GM19452 (cell line): ENCODE measurements around the gene MBNL1.

Experiments
- ATAC-seq: cut with Tn5 transposase; IDR thresholded peaks from one replicate; pipeline ENCODE4 v1.9.1; 2021; ENCODE audit not compliant: unreplicated experiment

The MBNL1 gene

GRCh38 chr3:152268555-152269055 lies at the start of gene MBNL1:
MBNL1 (plus strand) TSS chr3:152268929; CDS start chr3:152300194, 31,265 bp downstream.
- peak; percentile 64 for ATAC-seq

- ATAC-seq = no peak
Measured at GRCh38 chr3:152219216-152219615, 49.5 kb upstream of the MBNL1 start.

- no peak for ATAC-seq
Measured at GRCh38 chr3:152219769-152220255, 48.9 kb upstream of the MBNL1 start.

GRCh38 chr3:152222327-152222726 lies 46.4 kb upstream of the MBNL1 start:
- ATAC-seq = no peak

- ATAC-seq = no peak
Measured at GRCh38 chr3:152225201-152225600, 43.5 kb upstream of the MBNL1 start.

- no peak for ATAC-seq
Measured at GRCh38 chr3:152226176-152226575, 42.6 kb upstream of the MBNL1 start.

- no peak for ATAC-seq
Measured at GRCh38 chr3:152227027-152227426, 41.7 kb upstream of the MBNL1 start.

- no peak for ATAC-seq
Measured at GRCh38 chr3:152229692-152230091, 39.0 kb upstream of the MBNL1 start.

GRCh38 chr3:152230370-152230769 lies 38.4 kb upstream of the MBNL1 start:
- ATAC-seq = no peak

GRCh38 chr3:152232001-152232400 lies 36.7 kb upstream of the MBNL1 start:
- no peak for ATAC-seq

GRCh38 chr3:152232679-152233078 lies 36.0 kb upstream of the MBNL1 start:
- no peak for ATAC-seq

GRCh38 chr3:152234657-152235375 lies 33.9 kb upstream of the MBNL1 start:
- no peak for ATAC-seq

- peak; percentile 44 for ATAC-seq
Measured at GRCh38 chr3:152235709-152236298, 32.9 kb upstream of the MBNL1 start.

GRCh38 chr3:152236716-152237115 lies 32.0 kb upstream of the MBNL1 start:
- no peak for ATAC-seq

GRCh38 chr3:152241142-152242017 lies 27.3 kb upstream of the MBNL1 start:
- peak; percentile 62 for ATAC-seq

GRCh38 chr3:152243301-152243711 lies 25.4 kb upstream of the MBNL1 start:
- peak; percentile 51 for ATAC-seq

- peak; percentile 36 for ATAC-seq
Measured at GRCh38 chr3:152243721-152244516, 24.8 kb upstream of the MBNL1 start.

- no peak for ATAC-seq
Measured at GRCh38 chr3:152244517-152244888, 24.2 kb upstream of the MBNL1 start.

- no peak for ATAC-seq
Measured at GRCh38 chr3:152245498-152246170, 23.1 kb upstream of the MBNL1 start.

GRCh38 chr3:152251916-152252315 lies 16.8 kb upstream of the MBNL1 start:
- no peak for ATAC-seq
